GM12865 (cell line): ENCODE measurements around the gene TPD52L2.

Experiments
- DNase-seq: peaks from one replicate; pipeline ENCODE4 v3.0.0; 2010; ENCODE audit warnings: low read depth
- H3K4me3 ChIP-seq: 2 replicates; pipeline ENCODE4 v1.5.1; 2011; ENCODE audit warnings: mild to moderate bottlenecking, low read depth, low read length, control low read depth
- TF ChIP-seq, protein P1 (sequence below): IDR thresholded peaks from 2 replicates; pipeline ENCODE4 v1.5.1; 2011; ENCODE audit warnings: low read length, control low read depth, low read depth, inconsistent platforms; ENCODE audit not compliant: insufficient read depth; ENCODE audit errors: missing control alignments

The TPD52L2 gene

DNA sequence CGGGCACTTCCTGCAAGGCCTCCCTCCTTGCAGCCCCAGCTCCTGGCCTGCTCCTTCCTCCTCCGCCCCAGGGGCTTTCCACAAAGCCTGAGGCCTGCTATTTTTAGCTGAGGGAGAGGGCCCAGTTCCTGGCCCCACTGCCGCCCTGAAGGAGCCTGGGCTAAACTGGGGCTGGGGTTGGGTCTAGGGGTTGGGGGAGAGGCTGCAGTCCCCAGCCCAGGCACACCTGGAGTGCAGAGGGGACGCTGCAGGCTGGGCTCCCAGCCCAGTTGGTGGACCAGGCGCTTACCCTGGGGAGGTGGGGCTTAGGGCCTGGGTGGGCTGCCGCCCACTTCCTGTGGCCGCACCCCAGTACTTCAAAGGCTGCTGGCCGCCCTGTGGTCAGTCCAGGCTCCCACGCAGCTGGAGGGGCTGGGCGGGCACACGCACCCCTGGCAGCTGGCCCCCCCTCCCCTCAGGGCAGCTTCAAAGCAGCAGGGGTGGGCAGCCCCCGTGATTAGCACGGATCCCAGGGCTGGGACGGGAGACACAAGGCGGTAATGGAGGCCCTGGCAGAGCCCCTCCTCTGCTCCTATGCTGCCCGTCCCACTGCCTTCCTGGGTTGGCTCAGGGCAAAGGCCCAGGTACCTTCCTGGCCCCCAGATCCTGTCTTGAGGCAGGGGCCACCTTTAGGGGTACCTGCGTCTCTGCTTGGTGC is 10.9 kb upstream of the TPD52L2 start:
- peak overlapping the region; percentile 26 for H3K4me3 ChIP-seq
- TF ChIP-seq, protein P1, sequence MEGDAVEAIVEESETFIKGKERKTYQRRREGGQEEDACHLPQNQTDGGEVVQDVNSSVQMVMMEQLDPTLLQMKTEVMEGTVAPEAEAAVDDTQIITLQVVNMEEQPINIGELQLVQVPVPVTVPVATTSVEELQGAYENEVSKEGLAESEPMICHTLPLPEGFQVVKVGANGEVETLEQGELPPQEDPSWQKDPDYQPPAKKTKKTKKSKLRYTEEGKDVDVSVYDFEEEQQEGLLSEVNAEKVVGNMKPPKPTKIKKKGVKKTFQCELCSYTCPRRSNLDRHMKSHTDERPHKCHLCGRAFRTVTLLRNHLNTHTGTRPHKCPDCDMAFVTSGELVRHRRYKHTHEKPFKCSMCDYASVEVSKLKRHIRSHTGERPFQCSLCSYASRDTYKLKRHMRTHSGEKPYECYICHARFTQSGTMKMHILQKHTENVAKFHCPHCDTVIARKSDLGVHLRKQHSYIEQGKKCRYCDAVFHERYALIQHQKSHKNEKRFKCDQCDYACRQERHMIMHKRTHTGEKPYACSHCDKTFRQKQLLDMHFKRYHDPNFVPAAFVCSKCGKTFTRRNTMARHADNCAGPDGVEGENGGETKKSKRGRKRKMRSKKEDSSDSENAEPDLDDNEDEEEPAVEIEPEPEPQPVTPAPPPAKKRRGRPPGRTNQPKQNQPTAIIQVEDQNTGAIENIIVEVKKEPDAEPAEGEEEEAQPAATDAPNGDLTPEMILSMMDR: no peak
- DNase-seq: peak; percentile 72

DNA sequence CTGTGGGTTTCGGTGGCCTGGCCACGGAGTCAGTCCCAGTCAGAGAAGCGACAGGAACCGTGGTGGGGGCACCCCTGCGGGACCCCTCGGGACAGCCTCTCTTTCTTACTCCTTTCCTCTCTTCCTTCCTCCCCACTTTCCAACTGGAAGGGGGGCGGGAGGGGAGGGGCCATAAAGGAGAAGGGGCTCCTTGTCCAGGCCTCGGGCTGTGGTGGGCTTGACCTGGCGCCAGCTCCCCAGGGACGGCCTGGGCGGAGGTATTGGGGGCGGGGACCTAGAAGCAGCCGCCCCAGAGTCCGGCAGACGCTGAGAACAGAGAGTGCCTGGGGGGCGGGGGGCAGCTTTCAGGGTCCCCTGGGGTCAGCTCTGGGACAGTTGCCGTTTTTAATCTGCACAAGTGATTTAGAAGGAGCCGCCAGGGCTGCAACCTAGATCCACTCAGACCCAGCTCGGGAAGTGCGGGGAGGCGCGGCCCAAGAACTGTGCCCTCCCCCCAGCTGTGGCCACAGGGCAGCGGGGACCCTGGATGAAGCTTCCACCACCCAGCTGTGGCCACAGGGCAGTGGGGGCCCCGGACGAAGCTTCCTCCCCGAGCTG is 10.2 kb upstream of the TPD52L2 start:
- TF ChIP-seq, protein P1: no peak
- no peak for DNase-seq
- no peak overlapping the region for H3K4me3 ChIP-seq

DNA sequence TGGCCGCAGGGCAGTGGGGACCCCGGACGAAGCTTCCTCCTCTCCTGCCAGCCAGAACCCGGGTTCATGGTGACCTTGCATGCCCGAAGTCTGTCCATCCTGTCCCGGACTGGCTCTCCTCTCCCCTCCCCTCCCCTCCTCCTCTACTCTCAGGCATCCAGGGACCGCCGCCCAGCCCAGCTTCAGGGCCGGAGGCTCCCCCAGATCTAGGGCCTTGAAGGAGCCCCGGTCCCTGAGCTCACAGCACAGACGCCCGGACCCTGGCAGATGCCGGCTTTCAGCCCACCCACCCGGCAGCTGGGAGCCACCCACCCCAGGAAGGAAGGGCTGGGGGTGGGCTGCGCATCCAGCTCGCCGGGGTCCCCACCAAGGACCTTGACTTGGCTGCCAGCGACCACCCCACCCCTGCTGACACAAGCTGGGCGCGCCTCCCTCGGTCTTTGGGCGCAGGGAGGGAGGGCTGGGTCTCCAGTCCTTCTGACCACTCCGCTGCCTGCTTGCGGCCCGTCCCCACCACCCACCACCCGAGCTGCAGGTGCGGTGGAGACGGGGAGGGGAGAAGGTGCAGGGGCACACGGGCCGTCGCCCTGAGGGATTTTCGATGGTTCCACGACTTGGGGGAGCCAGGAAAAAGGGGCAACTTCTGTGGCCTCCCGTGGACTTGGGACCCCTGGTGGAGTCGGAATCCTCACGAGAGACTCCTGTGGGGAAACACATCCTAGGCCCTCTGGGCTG is 9.5 kb upstream of the TPD52L2 start:
- TF ChIP-seq, protein P1: no peak
- H3K4me3 ChIP-seq: no peak overlapping the region
- DNase-seq: no peak

DNA sequence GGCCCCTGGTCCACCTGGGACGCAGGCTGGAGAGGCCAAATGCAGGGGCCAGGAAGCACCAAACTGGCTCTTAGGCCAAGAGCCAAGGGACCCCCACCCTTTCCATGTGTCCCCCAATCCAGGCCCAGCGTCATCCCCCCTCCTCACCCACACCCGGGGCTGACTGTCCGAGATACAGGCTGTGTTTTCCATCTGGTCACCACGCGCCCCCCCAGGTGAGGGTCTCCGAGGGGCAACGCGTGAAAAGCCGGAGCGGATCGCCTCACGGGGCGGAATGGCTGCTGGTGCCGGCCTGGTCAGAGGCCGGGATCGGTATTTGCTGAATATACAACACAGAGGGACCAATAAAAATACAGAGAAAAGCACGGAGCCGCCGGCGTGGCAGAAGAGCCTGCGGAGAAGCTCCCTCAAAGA is 9.0 kb upstream of the TPD52L2 start:
- no peak for DNase-seq
- H3K4me3 ChIP-seq: no peak overlapping the region
- TF ChIP-seq, protein P1: no peak

DNA sequence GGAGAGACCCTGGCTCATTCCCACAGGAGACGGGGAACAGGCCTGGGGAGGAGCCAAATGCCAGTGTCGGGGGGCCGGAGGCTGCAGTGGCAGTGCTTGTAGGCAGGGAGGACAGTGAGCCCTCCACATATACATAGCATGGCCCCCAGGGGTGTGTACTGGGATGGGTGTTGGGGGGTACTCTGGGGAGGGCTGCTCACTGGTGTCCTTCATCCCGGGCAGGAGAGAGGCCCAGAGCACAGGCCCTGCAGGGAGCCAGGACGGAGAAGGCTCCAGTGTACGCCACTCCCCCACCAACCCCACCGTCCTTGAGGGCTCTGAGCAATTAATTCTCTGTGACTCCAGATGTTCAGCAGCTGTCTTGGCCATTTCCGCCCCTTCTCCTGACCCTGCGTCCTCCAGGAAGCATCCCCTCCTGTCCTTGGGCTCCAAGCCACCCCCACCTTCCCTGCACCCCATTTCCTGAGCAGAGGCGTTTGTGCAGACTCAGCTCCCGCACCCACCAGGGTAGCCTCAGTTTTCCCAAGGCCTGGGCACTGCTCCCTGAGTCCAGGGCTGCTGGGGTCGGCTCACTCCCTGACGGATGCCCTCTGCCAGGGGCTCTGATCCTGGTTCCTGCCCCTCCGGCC is 7.2 kb upstream of the TPD52L2 start:
- H3K4me3 ChIP-seq: no peak overlapping the region
- no peak for DNase-seq
- TF ChIP-seq, protein P1: no peak

DNA sequence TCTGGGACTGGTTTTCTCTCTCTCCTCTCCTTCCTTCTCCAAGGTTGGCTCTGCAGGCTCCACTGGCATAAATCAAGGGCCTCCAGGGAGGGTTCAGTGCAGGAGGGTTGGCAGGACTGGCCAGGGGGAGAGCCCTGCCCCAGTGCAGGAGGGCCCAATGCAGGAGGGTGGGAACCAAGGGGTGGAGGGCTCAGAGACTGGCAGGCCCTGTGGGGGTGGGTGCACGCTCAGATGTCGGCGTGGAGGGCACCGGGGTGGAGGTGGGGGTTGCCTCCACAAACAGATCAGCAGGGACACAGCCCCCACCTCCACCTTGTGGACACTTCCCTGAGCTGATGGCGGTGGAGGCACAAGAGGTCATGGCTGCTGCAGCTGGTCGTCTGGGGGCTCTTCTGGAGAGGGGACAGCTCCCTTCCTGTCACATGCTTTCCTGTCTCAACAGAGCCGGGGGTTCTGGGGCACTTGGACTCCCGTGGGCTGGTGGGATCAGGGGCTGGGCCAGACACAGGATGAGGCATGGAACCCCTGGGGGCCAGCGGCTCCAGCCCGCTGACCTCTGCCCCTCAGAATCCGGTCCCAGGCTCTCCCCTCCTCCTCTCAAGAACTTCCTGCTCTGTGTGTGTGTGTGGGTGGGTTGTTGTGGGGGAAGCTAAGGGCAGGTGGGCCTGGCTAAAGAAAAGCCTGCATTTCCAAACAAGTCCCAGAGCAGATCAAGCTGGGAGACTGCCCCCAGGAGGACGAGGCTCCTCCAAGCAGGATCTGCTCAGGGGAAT is 6.5 kb upstream of the TPD52L2 start:
- TF ChIP-seq, protein P1: no peak
- H3K4me3 ChIP-seq: no peak overlapping the region

More for the DNA sequence above, 6.5 kb upstream of the TPD52L2 start:
- DNase-seq: no peak
